Endothelial cell of umbilical vein (primary cell): Measurements from ENCODE around the gene STARD5. TPM values are rescaled to one million over a fixed set of nuclear protein-coding genes. Genes with fewer than 3 reads are reported as not detected.

Experiments
- BruUV-seq: library from RNA; stranded (reverse); fragments of 400-500 nt; replicated peaks from 2 replicates; lab custom pipeline; 2021; lab: Mats Ljungman, UMichigan
- CTCF ChIA-PET: fragments of 300-600, 350-600 bp; sonication (Branson Sonifier 250); formaldehyde crosslinking; loops from one replicate; lab custom pipeline; 2021; ENCODE audit warnings: antibody characterized with exemption, inconsistent platforms; lab: Charles Lee
- POLR2A ChIA-PET: fragments of 300-600, 350-600 bp; sonication (Branson Sonifier 250); formaldehyde crosslinking; loops from one replicate; lab custom pipeline; 2021; ENCODE audit warnings: antibody characterized with exemption, inconsistent platforms; lab: Charles Lee
- DNase-seq: peaks from one replicate; pipeline ENCODE4 v3.0.0-alpha.2; 2011; ENCODE audit warnings: low read depth, low spot score
- FAIRE-seq: peaks from 2 replicates; lab custom pipeline; 2011; peaks lifted over from hg19 to GRCh38; lab: Jason Lieb, UNC
- H2AFZ ChIP-seq: 2 replicates; pipeline ENCODE4 v1.6.0; 2012; ENCODE audit warnings: low read depth, low read length, control low read depth, inconsistent platforms
- H3K27ac ChIP-seq: 2 replicates; pipeline ENCODE4 v1.5.1; 2011; ENCODE audit warnings: low read depth, mild to moderate bottlenecking, control low read depth, low read length, moderate library complexity; ENCODE audit not compliant: insufficient read depth
- H3K27me3 ChIP-seq, 2 experiments: 2 replicates each; pipeline versions ENCODE4 v1.6.0 to v1.6.1; 2011; ENCODE audit warnings: low read length in 2 of 2, mixed read lengths in 1 of 2; ENCODE audit not compliant: control insufficient read depth in 2 of 2, insufficient read depth in 2 of 2
- H3K36me3 ChIP-seq, 2 experiments: 2 replicates in 1 of 2; 3 replicates in 1 of 2; pipeline ENCODE4 v1.5.1; 2011; ENCODE audit warnings: low read length in 2 of 2, mild to moderate bottlenecking in 1 of 2, moderate library complexity in 1 of 2; ENCODE audit not compliant: control insufficient read depth in 2 of 2, insufficient read depth in 2 of 2; ENCODE audit errors: extremely low read depth in 1 of 2
- H3K4me1 ChIP-seq: 3 replicates; pipeline ENCODE4 v1.5.1; 2011; ENCODE audit warnings: mild to moderate bottlenecking, low read length; ENCODE audit not compliant: control insufficient read depth, insufficient read depth; ENCODE audit errors: extremely low read depth
- H3K4me2 ChIP-seq: 2 replicates; pipeline ENCODE4 v1.6.1; 2011; ENCODE audit warnings: low read length, control low read depth, mixed read lengths; ENCODE audit not compliant: insufficient read depth
- H3K4me3 ChIP-seq, 3 experiments: fragments of 200-600 bp in 1 of 3; sonication (generic), shearing (Covaris generic) in 1 of 3; replicated peaks in 1 of 3; 2 replicates each; pipeline ENCODE4 v1.5.1; 2011 to 2016; ENCODE audit warnings: control low read depth in 3 of 3, low read length in 3 of 3, mild to moderate bottlenecking in 2 of 3, inconsistent platforms in 1 of 3, low read depth in 1 of 3, moderate library complexity in 1 of 3; ENCODE audit not compliant: insufficient read depth in 1 of 3
- H3K79me2 ChIP-seq: 2 replicates; pipeline ENCODE4 v1.6.0; 2012; ENCODE audit warnings: low read length, inconsistent platforms; ENCODE audit not compliant: control insufficient read depth, insufficient read depth
- H3K9ac ChIP-seq: replicated peaks from 2 replicates; pipeline ENCODE3; 2011; ENCODE audit warnings: low read length, control low read depth; ENCODE audit not compliant: insufficient read depth; ENCODE audit errors: extremely low read depth
- H3K9me1 ChIP-seq: replicated peaks from 3 replicates; pipeline ENCODE4 v1.6.0; 2011; ENCODE audit warnings: mild to moderate bottlenecking, low read length; ENCODE audit not compliant: control insufficient read depth, insufficient read depth; ENCODE audit errors: extremely low read depth
- H3K9me3 ChIP-seq: replicated peaks from 2 replicates; pipeline ENCODE4 v1.5.1; 2012; ENCODE audit warnings: low read length, inconsistent platforms; ENCODE audit not compliant: control insufficient read depth, insufficient read depth
- H4K20me1 ChIP-seq: replicated peaks from 2 replicates; pipeline ENCODE3; 2011; ENCODE audit warnings: mild to moderate bottlenecking, low read length; ENCODE audit not compliant: control insufficient read depth, insufficient read depth; ENCODE audit errors: extremely low read depth
- EZH2 ChIP-seq: IDR thresholded peaks from 2 replicates; pipeline ENCODE4 v1.6.1; 2012; ENCODE audit warnings: borderline replicate concordance, low read depth, mild to moderate bottlenecking, moderate library complexity, low read length, inconsistent platforms; ENCODE audit not compliant: severe bottlenecking
- FOS ChIP-seq: IDR thresholded peaks from 2 replicates; pipeline ENCODE4 v1.6.1; 2011; ENCODE audit warnings: mild to moderate bottlenecking, low read length, moderate library complexity, borderline replicate concordance; ENCODE audit not compliant: insufficient read depth
- GATA2 ChIP-seq: IDR thresholded peaks from 2 replicates; pipeline ENCODE4 v1.7.0; 2011; ENCODE audit warnings: low read depth, mild to moderate bottlenecking, moderate library complexity, mixed read lengths, low read length; ENCODE audit not compliant: insufficient read length, insufficient read depth
- JUN ChIP-seq: IDR thresholded peaks from 2 replicates; pipeline ENCODE4 v1.6.1; 2011; ENCODE audit warnings: borderline replicate concordance, low read depth; ENCODE audit not compliant: insufficient read length, insufficient read depth
- MYC ChIP-seq: IDR thresholded peaks from one replicate; pipeline ENCODE4 v1.6.1; 2011; ENCODE audit warnings: mild to moderate bottlenecking, low read depth, low read length
- POLR2A ChIP-seq: IDR thresholded peaks from 2 replicates; pipeline ENCODE4 v1.6.1; 2012; ENCODE audit warnings: low read depth, mild to moderate bottlenecking, control low read depth, low read length
- POLR2AphosphoS5 ChIP-seq: IDR thresholded peaks from 2 replicates; pipeline ENCODE4 v1.6.1; 2012; ENCODE audit warnings: low read depth, mild to moderate bottlenecking, control low read depth, low read length, moderate library complexity; ENCODE audit not compliant: insufficient read depth
- dilution Hi-C: fragments of 300-500 bp; cut with MboI; formaldehyde crosslinking; loops from one replicate; pipeline ENCODE4 v1.15.0; 2019; ENCODE audit warnings: low sequenced_read_pairs; ENCODE audit not compliant: extremely low pct_ligation_motif_present
- intact Hi-C: fragments of 100-400 bp; cut with micrococcal nuclease; formaldehyde crosslinking; loops from one replicate; pipeline ENCODE4 v1.10.0; 2022
- polyA plus RNA-seq, 4 experiments: library from polyadenylated mRNA; depleted of rRNA in 3 of 4; stranded (reverse) in 3 of 4; unstranded in 1 of 4; fragments of >200 nt; gene quantifications; 2 replicates each; pipeline versions ENCODE4 v1.2.1 to v1.2.3, GENCODE V29; 2011 to 2012; ENCODE audit warnings: missing spikeins in 1 of 4
- total RNA-seq: library from RNA; stranded (reverse); gene quantifications from 2 replicates; pipeline ENCODE4 v1.2.3, GENCODE V29; 2021
- TF ChIP-seq, protein P1 (sequence below), 2 donors: IDR thresholded peaks; 1 replicate in 1 of 2; 2 replicates in 1 of 2; pipeline ENCODE4 v1.5.1; 2011; ENCODE audit warnings: low read length in 2 of 2, mild to moderate bottlenecking in 2 of 2, moderate library complexity in 2 of 2, control low read depth in 1 of 2, inconsistent platforms in 1 of 2, low read depth in 1 of 2; ENCODE audit not compliant: insufficient read depth in 1 of 2; ENCODE audit errors: extremely low read depth in 1 of 2
- TF ChIP-seq, protein P2 (sequence below): IDR thresholded peaks from 2 replicates; pipeline ENCODE4 v1.6.1; 2011; ENCODE audit not compliant: insufficient read depth, insufficient read length

Gene STARD5
- total and polyA plus RNA-seq, 2 donors (not counting 3 experiments of a cell fraction or from before 2014, with no cell fraction given), result 2.2 to 3.0 TPM

DNA sequence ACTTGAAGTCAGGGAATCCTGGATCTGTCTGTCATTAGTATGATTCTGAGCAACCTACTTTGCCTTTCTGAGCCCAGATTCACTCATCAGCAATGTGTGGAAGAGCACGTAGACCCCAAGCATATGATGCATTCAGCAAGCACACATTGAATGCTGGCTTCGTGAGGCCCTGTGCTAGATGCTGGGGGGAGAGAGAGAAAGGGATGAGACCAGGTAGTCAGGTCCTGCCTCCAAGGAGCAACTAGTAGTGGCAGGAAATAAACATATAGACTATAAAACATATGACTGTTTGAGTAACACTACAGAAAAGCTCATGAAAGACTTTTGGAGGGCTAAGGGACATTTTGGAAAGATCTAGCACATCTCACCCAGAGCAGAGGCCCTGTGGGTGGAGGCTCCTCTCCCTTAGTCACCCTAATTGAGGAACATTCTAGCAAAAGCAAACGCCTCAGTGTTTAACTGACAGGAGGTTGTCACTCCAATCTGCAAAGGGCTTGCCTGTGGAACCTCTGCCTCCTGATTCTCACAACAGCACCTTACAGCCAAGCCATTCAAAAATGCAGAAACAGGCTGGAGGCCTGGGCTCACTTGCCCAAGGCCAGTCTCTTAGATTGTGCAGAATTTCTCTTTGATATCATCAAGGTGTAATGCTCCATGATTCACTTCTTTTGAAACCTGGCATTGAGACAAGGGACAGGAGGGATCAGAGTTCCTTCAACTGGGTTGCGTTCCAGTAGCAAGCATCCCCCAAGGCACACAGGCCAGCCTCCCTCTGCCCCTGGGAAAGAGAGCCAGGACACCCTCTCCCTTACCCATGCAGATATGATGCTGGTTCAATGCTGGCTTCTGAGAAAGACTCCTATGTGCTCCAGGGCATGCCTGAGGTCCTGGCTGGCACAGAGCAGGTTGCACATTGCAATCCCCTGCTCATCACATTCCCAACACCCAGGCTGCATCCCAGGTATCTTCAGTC, 26.1 kb downstream of the STARD5 start:
- Histone ChIP-seq H3K4me2 (no peak overlapping the region), H3K79me2 (no peaks in the 10 kb centered on the region), H4K20me1 (no peaks in the 10 kb centered on the region), H3K4me3 (no peak overlapping the region), H3K9me1 (no peaks in the 10 kb centered on the region), H3K27me3 (peaks cover 0 to 3% of the 10 kb centered on the region in 2 experiments), H3K9me3 (no peaks in the 10 kb centered on the region), H3K4me1 (peaks cover 8% of the 10 kb centered on the region), H3K9ac (no peak overlapping the region), H3K36me3 (no peaks in the 10 kb centered on the region), H2AFZ (no peak overlapping the region), H3K27ac (no peak overlapping the region)
- no peak for DNase-seq
- no TSS peak for BruUV-seq
- dilution Hi-C loops, result no loop called here
- no peak for FAIRE-seq
- ChIA-PET CTCF (no interaction called here), POLR2A (no interaction called here)
- intact Hi-C loops, result no loop called here
- TF ChIP-seq, protein P1, sequence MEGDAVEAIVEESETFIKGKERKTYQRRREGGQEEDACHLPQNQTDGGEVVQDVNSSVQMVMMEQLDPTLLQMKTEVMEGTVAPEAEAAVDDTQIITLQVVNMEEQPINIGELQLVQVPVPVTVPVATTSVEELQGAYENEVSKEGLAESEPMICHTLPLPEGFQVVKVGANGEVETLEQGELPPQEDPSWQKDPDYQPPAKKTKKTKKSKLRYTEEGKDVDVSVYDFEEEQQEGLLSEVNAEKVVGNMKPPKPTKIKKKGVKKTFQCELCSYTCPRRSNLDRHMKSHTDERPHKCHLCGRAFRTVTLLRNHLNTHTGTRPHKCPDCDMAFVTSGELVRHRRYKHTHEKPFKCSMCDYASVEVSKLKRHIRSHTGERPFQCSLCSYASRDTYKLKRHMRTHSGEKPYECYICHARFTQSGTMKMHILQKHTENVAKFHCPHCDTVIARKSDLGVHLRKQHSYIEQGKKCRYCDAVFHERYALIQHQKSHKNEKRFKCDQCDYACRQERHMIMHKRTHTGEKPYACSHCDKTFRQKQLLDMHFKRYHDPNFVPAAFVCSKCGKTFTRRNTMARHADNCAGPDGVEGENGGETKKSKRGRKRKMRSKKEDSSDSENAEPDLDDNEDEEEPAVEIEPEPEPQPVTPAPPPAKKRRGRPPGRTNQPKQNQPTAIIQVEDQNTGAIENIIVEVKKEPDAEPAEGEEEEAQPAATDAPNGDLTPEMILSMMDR (IDR thresholded peaks at IDR 0.05; ENCODE audit: extremely low read depth in 1 of 2, insufficient read depth in 1 of 2, low read depth in 1 of 2, low read length in 2 of 2), result no peak
- TF ChIP-seq EZH2 (no peak), POLR2A (no peak), GATA2 (no peak), JUN (no peak), MYC (no peak), FOS (no peak), POLR2AphosphoS5 (no peak)
- TF ChIP-seq, protein P2, sequence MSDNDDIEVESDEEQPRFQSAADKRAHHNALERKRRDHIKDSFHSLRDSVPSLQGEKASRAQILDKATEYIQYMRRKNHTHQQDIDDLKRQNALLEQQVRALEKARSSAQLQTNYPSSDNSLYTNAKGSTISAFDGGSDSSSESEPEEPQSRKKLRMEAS, result no peak
